ENCODE data around the gene HAUS6.
A peak's percentile ranks its signal among the peaks of the same experiment; 100 is the strongest.
"Not testable (repeated sequence)": the region's sequence is repeated elsewhere in the genome, so short reads cannot be mapped to it uniquely, and the experiment has no call there.

HAUS6 gene

DNA sequence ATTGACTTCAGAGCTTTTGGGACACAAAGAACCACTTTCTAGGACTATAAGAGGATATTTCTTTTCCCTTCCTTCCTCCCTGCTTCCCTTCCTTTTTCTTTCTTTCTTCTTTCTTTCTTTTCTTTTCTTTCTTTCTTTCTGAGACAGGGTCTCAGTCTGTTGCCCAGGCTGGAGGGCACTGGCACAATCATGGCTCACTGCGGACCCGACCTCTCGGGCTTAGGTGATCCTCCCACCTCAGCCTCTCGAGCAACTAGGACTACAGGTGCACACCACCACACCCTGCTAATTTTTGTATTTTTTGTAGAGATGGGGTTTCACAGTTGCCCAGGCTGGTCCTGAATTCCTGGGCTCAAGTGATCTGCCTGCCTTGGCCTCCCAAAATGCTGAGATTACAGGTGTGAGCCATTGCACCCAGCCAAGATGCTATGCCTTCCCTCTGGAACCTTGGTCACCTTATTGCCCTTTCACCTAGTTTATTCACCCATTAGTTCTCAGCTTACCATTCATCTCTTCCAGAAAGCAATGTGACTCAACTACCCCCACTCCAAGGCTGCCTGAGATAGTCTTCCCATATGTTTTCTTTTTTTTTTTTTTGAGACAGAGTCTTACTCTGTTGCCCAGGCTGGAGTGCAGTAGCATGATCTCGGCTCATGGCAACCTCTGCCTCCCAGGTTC, 14.5 kb upstream of the HAUS6 start:
- no peak for DNase-seq (ENCODE audit: low spot score)

DNA sequence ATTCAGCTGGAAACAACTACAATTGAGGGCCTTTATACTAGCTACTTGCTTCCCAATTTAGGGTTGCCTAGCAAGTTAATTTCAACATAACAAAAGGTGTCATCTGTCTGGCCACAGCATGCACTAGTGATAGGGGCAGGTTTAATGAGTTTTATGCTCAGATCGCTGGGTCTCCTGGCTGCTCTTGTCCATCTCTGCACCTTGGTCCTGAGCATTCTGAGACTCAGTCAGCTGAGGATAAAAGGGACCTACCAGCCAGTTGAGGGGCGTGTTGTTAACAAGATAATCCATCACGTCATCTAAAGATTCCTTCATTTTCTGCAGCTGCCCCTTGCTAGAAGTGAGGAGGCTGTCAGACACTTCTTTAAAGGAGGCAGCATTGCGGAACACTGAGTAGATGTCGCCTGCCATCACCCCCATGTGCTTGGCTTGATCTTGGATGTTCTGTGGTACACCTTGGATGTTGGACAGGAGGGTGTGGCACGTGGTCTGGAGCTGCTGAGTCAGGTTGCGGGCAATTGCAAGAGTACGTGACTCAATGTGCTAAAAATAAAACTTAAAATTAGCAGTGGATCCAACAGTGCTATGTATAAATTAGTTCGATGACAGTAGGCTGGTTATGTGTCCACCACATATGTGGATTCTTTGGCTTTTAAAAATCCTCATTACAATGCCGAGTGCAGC, 13.5 kb upstream of the HAUS6 start:
- no peak for DNase-seq (ENCODE audit: low spot score)

DNA sequence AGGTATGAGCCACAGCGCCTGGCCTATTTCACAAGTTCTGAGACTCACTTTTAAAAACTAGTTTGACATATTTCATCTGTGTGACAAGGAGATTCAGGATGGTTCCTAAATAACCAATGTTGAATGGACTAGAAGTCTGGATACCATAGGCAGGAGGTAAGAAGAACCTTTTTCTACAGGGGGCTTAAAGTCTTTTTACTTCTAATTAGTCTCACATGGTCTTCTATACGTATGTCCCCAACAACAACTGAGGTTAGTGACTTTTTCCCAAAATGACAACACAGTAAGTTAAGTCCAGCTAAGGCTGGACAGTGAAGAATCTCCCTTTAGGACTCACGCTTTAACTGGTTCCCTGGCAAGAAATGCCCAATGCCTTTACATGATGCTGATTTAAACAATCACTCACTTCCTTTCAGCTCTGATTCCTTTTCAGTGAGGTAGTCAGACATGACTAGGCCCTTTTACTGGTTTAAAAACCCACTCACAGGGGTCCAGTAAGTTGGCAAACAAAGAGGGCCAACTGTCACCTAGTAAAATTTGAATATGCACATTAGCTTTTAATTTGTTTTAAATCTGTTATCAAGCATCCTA, 12.1 kb upstream of the HAUS6 start:
- no peak for DNase-seq (ENCODE audit: low spot score)

DNA sequence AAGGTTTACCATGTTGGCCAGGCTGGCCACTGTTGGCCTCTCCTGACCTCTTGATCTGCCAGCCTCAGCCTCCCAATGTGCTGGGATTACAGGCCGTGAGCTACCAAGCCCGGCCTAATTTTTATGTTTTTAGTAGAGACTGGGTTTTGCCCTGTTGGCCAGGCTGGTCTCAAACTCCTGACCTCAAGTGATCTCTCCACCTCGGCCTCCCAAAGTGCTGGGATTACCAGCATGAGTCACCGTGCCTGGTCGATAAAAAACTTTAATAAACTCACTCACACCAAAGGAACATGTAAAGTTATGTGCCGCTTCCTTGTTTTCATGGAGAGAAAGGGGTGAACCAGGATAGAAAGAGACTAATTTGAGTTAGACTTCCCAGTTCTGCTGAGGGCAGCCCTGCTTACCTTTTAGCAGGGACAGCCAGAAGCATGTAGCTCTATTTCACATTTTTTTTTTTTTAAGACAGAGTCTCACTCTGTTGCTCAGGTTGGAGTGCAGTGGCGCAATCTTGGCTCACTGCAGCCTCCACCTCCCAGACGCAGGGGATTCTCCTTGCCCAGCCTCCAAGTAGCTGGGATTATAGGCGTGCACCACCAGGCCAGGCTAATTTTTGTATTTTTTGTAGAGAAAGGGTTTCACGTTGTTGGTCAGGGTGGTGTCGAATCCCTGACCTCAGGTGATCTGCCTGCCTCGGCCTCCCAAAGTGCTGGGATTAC, 11.4 kb upstream of the HAUS6 start:
- DNase-seq (ENCODE audit: low spot score) = no peak

DNA sequence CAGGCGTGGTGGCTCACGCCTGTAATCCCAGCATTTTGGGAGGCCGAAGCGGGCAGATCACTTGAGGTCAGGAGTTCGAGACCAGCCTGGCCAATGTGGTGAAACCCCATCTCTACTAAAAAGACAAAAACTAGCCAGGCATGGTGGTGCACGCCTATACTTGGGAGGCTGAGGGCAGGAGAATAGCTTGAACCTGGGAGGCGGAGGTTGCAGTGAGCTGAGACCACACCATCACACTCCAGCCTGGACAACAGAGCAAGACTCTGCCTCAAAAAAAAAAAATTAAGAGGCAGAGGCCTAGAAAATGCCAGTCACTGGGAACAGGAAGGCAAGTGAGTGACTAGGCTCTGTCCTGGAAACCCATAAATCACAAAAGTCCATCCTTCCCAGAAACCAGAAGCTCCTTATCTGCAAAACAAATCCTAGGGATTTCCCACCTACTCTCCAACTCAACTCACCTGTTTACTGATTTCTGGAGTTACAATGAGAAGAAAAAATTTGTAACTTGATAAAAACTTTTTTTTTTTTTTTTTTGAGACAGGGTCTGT, 10.4 kb upstream of the HAUS6 start:
- not testable (repeated sequence) for DNase-seq (ENCODE audit: low spot score)

DNA sequence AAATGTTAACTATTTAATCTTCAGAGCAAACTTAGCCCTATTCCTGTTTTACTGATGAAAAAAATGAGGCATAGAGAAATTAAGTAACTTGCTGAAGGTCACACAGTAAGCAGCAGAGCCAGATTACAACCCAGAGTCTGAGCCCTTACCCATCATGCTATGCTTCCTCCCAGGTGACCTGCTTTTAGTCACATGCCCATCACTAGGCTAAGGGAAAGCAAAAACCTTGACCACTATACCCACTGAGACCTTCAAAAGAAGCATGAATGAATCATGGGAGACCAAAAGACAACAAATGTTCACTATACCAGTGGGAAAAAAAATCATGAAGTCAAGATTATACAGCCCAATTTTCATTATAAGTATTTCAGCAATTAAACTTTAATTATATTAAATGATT, 5.3 kb upstream of the HAUS6 start:
- DNase-seq (ENCODE audit: low spot score) = no peak

DNA sequence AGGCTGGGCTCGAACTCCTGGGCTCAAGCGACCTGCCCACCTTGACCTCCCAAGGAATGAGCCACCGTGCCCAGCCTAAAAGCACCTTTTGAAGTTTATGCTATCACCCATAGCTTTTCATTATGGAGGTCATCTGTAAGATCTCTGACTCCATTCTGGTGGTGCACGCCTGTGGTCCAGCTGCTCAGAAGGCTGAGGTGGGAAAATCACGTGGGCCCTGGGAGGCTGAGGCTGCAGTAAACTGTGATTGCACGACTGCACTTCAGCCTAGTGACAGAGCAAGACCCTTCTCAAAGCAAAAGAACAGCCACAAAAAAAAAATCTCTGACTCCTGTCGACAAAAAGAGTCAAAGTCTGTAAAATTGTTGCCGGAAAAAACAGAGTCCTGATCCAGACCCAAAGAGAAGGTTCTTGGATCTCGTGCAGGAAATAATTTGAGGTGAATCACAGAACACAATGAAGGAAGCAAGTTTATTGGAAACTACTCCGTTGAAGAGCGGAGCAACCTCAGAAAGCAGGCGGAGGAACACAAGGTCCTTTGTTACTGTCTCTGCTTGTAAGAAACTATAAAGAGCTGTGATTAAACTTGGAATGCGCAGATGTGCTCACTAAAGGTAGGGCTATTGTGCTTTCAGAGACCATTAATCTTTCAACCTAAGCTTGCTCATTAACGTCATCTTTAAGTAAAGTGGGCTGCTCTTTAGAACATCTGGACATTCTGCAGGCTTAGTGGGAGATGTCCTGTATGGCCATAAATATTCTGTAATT, 2.0 kb upstream of the HAUS6 start:
- DNase-seq (ENCODE audit: low spot score) = no peak

DNA sequence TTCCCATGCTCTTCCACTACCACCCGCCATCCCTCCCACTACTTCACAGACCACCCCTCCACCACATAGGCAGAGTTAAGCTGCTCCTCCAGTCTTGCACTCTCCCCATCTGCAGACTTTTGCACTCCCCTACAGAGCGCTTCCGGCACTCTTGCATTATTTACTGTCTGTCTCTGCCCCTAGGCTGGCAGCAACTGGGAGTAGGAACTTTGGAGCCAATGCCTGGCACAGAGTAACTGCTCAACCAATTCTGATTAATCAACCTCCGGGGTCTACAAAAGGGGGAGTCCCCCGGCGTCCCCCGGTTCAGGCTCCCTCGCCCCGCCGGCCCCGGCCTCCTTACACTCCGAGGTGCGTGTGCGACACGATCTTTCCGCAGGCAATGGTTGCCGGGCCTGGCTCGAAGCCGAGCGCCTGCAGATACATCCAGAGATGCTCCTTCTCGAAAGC, 498 bp downstream of the HAUS6 start:
- DNase-seq (ENCODE audit: low spot score) = no peak

DNA sequence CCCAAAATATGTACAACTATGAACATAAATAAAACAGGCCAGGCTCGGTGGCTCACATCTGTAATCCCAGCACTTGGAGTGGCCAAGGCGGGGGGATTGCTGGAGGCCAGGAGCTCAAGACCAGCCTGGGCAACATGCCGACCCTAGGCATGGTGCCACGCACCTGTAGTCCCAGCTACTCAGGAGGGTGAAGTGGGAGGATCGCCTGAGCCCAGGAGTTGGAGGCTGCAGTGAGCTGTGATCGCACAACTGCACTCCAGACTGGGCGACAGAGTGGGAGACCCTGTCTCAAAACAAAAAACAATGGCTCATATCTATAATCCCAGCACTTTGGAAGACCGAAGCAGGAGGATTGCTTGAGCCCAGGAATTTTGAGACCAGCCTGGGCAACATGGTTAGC, 1.5 kb downstream of the HAUS6 start:
- DNase-seq (ENCODE audit: low spot score) = no peak

DNA sequence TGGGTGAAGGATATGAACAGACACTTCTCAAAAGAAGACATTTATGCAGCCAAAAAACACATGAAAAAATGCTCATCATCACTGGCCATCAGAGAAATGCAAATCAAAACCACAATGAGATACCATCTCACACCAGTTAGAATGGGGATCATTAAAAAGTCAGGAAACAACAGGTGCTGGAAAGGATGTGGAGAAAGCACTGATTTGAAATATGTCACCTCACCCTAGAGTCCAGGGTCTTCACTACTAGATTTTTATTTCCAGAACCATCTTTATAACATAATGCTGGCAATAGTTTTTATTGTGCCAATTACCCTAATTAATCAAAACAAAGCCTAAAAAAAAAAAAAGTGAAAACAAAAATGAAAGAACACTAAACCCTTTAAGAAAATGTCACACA, 5.3 kb downstream of the HAUS6 start:
- DNase-seq (ENCODE audit: low spot score) = not testable (repeated sequence)

DNA sequence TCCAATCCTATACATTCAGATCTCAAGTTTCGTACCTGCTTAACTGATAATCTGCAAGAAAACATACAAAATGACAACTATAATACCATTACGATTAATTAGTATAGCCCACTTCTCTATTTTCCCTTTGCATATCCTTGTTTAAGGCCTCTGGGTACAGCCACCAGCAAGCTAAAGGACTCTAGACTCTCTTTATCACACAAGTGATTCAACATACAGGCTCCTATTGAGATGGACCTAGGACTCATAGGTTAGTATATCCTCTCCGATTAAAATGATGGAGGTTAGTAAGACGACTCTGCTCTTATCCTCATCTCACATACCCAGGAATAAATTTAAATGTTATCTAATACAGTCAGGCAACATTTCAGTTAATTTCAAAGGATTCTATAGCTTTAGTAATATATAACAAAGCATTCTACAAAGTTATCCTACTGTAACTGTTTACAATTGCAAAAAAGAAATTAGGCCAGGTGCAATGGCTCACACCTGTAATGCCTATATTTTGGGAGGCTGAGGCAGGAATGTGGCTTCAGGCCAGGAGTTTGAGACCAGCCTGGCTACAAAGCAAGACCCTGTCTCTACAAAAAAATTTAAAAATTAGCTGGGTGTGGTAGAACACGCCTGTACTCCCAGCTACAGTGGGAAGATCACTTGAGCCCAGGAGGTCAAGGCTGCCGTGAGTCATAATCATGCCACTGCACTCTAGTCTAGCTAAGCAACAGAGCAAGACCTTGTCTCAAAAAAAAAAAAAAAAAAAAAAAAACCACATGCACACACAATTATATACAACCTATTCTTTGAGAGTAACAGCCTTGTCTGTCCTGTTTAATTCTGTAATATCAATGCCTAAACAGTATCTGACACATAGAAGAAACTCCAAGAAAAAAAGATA, 15.4 kb downstream of the HAUS6 start:
- no peak for DNase-seq (ENCODE audit: low spot score)

DNA sequence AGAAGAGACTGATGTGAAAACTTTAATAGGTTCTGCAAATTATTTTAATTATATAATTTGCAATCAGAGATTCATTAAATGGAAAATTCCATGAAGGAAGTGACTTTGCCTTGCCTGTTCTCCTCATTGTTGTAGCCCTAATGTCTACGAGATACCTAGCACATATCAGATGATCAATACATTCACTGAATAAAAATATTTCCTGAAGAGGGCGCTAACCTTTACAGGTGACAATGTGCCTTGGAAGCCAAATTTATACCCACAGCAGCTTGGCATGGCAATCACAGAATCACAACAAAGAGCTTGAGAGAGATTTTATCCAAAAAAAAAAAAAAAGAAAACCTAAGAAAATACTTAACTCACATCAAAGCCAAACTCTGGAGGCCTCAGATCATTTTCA, 17.4 kb downstream of the HAUS6 start:
- no peak for DNase-seq (ENCODE audit: low spot score)

DNA sequence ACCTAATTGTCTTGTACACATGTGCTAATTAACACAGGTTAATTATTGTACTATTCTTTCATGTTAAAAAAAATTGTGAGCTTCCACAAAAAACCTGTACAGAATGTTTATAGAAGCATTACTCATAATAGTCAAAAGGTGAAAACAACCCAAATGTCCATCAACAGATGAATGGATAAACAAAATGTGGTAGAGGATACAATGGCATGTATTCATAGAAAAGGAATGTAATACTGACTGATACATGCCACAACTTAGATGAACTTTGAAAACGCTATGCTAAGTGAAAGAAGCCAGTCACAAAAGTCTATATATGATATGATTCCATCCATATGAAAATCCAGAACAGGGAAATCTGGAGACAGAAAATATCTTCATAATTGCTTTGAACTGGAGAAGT, 27.9 kb downstream of the HAUS6 start:
- DNase-seq (ENCODE audit: low spot score) = no peak

DNA sequence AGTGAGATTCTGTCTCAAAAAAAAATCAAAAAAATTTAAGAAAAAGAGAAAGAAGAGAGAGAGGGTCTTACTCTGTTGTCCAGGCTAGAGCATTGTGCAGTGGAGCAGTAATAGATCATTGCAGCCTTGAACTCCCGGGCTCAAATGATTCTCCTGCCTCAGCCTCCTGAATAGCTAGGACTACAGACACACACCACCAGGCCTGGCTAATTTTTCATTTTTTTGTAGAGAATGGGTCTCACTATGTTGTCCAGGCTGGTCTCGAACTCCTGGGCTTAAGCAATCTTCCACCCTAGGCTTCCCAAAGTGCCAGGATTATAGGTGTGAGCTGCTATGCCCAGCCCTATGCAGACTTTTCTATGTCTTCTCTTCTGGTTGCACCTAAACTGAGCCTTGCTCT, 28.5 kb downstream of the HAUS6 start:
- DNase-seq (ENCODE audit: low spot score) = no peak

DNA sequence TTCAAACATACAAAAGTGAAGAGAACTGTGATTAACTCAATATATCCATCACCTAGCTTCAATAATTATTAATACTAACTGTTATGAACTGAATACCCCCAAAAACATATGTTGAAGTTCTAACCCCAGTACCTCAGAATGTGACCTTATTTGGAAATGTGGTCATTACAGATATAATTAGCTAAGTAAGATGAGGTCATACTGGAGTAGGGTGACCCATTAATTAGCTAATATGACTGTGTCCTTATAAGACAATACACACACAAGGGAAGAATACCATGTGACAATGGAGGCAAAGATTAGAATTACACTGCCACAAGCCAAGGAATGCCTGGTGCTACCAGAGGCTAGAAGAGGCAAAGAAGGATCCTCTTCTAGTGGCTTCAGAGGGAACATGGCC, 45.7 kb downstream of the HAUS6 start:
- DNase-seq (ENCODE audit: low spot score) = no peak

DNA sequence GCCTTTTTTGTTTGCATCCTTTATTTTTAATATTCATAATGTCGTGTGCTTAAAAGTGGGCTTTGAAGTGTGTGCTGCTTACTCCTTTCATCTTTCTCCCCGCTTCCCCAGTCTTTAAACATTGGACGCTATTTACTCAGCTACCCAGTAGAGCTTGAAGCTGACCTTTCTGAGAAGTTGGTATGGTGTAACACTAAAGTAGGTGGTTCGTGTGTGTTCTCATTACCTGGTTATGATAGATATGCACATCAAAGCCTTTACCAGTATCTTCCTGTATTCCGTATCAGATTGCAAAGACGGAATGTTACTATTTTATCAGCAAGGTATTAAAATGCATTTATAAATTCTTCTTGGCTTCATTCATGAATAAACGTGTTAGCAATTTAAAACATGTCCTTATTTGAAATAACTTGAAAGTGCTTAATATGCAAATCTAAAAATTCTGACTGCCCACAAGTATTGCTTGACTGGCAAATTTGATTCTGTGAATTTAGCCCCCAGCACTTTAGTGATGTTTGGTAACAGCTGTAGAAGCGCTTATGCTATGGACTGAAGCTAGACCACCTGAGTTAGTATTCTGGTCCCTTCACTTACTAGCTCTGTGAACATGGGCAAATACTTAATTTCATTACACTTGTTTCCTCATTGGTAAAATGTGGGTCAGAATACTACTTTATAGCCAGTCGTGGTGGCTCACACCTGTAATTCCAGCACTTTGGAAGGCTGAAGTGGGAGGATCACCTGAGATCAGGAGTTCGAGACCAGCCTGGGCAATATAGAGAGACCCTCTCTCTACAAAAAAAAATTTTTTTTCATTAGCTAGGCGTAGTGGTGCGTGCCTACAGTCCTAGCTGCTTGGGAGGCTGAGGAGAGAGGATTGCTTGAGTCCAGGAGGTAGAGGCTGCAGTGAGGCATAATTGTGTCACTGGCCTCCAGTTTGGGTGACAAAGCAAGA, 51.8 kb downstream of the HAUS6 start:
- no peak for DNase-seq (ENCODE audit: low spot score)

DNA sequence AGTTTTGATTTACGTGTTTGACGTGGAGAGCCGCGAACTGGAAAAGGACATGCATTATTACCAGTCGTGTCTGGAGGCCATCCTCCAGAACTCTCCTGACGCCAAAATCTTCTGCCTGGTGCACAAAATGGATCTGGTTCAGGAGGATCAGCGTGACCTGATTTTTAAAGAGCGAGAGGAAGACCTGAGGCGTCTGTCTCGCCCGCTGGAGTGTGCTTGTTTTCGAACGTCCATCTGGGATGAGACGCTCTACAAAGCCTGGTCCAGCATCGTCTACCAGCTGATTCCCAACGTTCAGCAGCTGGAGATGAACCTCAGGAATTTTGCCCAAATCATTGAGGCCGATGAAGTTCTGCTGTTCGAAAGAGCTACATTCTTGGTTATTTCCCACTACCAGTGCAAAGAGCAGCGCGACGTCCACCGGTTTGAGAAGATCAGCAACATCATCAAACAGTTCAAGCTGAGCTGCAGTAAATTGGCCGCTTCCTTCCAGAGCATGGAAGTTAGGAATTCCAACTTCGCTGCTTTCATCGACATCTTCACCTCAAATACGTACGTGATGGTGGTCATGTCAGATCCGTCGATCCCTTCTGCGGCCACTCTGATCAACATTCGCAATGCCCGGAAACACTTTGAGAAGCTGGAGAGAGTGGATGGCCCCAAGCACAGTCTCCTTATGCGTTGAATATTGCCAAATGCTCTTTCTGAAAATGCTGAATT, 52.6 kb downstream of the HAUS6 start:
- peak; percentile 50 for DNase-seq (ENCODE audit: low spot score)

DNA sequence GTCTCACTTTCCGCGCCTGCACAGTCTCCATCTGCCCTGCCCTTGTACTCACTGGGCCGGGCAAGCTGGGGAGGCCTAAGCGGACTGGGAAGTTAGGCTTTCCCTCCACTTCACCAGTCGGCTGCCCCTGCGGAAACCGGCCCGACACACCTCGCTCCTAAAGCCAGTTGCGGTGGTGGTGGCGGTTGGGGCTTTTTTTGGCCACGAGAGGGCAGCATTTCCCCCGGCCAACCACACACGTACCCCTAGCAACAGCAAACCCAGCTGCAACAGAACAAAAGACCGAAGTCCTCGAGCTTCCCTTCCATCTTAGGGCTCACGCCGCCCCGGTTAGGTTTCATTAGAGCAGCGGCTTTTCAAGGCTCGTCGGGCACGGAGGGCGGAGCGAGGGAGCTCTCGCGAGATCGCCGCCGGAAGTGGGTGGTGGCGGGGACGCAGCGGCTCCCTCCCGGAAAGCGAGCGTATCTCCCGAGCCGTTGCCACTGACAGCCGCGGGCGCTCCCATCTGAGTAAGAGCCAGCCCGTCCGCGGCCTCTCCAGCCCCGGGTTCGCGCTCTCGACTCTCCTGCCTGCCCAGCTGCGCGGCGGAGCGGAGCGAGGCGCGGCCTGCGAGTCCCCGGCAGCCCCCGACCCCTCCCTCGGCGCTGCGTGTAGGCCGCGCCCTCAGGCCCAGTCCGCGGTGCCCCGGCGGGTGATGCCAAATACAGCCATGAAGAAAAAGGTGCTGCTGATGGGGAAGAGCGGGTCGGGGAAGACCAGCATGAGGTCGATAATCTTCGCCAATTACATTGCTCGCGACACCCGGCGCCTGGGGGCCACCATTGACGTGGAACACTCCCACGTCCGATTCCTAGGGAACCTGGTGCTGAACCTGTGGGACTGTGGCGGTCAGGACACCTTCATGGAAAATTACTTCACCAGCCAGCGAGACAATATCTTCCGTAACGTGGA, 53.5 kb downstream of the HAUS6 start, which contains the start of gene RRAGA:
RRAGA (plus strand) TSS at position 462 of the 951 bp plus-strand sequence; CDS start at position 695, 233 bp downstream.
- DNase-seq (ENCODE audit: low spot score) = peak; percentile 96

All from pons (tissue), 1 donor.